Skeletal muscle tissue (tissue), 4 donors: Measurements from ENCODE around the gene CHAC2. TPM values are rescaled to one million over a fixed set of nuclear protein-coding genes. Genes with fewer than 3 reads are reported as not detected.
"Not testable (repeated sequence)": the region's sequence is repeated elsewhere in the genome, so short reads cannot be mapped to it uniquely, and the experiment has no call there.

Source experiments
- H3K27ac ChIP-seq: one replicate; pipeline ENCODE4 v1.7.0; 2013; ENCODE audit warnings: mild to moderate bottlenecking, low read depth, low read length, inconsistent platforms
- H3K27me3 ChIP-seq, 3 donors: one replicate each; pipeline ENCODE4 v1.7.0; 2013; ENCODE audit warnings: low read length in 3 of 3; ENCODE audit not compliant: control insufficient read depth in 3 of 3, insufficient read depth in 3 of 3
- H3K36me3 ChIP-seq, 3 donors: one replicate each; pipeline ENCODE4 v1.7.0; 2013; ENCODE audit warnings: low read length in 3 of 3; ENCODE audit not compliant: control insufficient read depth in 3 of 3, insufficient read depth in 3 of 3
- H3K4me1 ChIP-seq, 3 donors: one replicate each; pipeline ENCODE4 v1.7.0; 2013; ENCODE audit warnings: low read length in 3 of 3, mild to moderate bottlenecking in 3 of 3; ENCODE audit not compliant: control insufficient read depth in 3 of 3, insufficient read depth in 3 of 3
- H3K4me3 ChIP-seq, 3 donors: one replicate each; pipeline ENCODE4 v1.7.0; 2013; ENCODE audit warnings: low read length in 3 of 3
- H3K9ac ChIP-seq, 3 donors: one replicate each; pipeline ENCODE4 v1.7.0; 2013; ENCODE audit warnings: low read length in 3 of 3, mild to moderate bottlenecking in 3 of 3, moderate library complexity in 2 of 3, low read depth in 1 of 3
- H3K9me3 ChIP-seq, 3 donors: one replicate each; pipeline ENCODE4 v1.7.0; 2013; ENCODE audit warnings: low read length in 3 of 3; ENCODE audit not compliant: control insufficient read depth in 3 of 3
- total RNA-seq: library from RNA; depleted of rRNA; stranded (reverse); fragments of >200 nt; gene quantifications from one replicate; pipeline ENCODE4 v1.2.3, GENCODE V29; 2014
- donor health status: Osteomylitis.

The CHAC2 gene
- total RNA-seq, result 1.6 TPM

GRCh38 chr2:53767405-53768241, at the start of gene CHAC2:
CHAC2 (plus strand) TSS chr2:53767804; CDS start chr2:53767887, 83 bp downstream.
- Histone ChIP-seq H3K9me3 (no peaks in the 10 kb centered on the region), H3K4me3 (peak within 1 kb of the TSS; percentile 87 to 98 (median 88)), H3K36me3 (peaks cover 5 to 14% (median 5%) of the 10 kb centered on the region in 3 donors), H3K27ac (peak within 1 kb of the TSS; percentile 78), H3K9ac (peak within 1 kb of the TSS; percentile 77 to 97 (median 89)), H3K4me1 (peaks cover 0 to 8% (median 4%) of the 10 kb centered on the region in 3 donors), H3K27me3 (no peaks in the 10 kb centered on the region)

- H3K36me3 ChIP-seq, H3K4me3 ChIP-seq, H3K9me3 ChIP-seq, H3K27me3 ChIP-seq, H3K27ac ChIP-seq, H3K4me1 ChIP-seq, H3K9ac ChIP-seq: not testable (repeated sequence)
These were observed 46.7 kb upstream of the CHAC2 start for GRCh38 chr2:53720944-53721343.

- Histone ChIP-seq H3K27ac (no peak overlapping the region), H3K27me3 (no peaks in the 10 kb centered on the region), H3K9me3 (no peaks in the 10 kb centered on the region), H3K4me3 (no peak overlapping the region), H3K36me3 (peaks cover 0 to 8% (median 0%) of the 10 kb centered on the region in 3 donors), H3K9ac (no peak overlapping the region), H3K4me1 (no peaks in the 10 kb centered on the region)
These were observed 43.1 kb upstream of the CHAC2 start for GRCh38 chr2:53724536-53724935.

- no peaks in the 10 kb centered on the region for H3K27me3 ChIP-seq
- H3K9me3 ChIP-seq, result no peaks in the 10 kb centered on the region
- peaks cover 0 to 10% (median 4%) of the 10 kb centered on the region in 3 donors for H3K36me3 ChIP-seq
- no peak overlapping the region for H3K4me3 ChIP-seq
- H3K27ac ChIP-seq, result no peak overlapping the region
- H3K4me1 ChIP-seq, result no peaks in the 10 kb centered on the region
- H3K9ac ChIP-seq, result no peak overlapping the region
These were observed 41.9 kb upstream of the CHAC2 start for GRCh38 chr2:53725662-53726061.

- H3K36me3 ChIP-seq, result peaks cover 0 to 10% (median 4%) of the 10 kb centered on the region in 3 donors
- no peaks in the 10 kb centered on the region for H3K4me1 ChIP-seq
- no peak overlapping the region for H3K4me3 ChIP-seq
- H3K27ac ChIP-seq, result no peak overlapping the region
- H3K9me3 ChIP-seq, result no peaks in the 10 kb centered on the region
- H3K9ac ChIP-seq, result no peak overlapping the region
- H3K27me3 ChIP-seq, result no peaks in the 10 kb centered on the region
These were observed 39.7 kb upstream of the CHAC2 start for GRCh38 chr2:53727921-53728320.

- H3K36me3 ChIP-seq, result peaks cover 0 to 10% (median 4%) of the 10 kb centered on the region in 3 donors
These were observed 38.4 kb upstream of the CHAC2 start for GRCh38 chr2:53729143-53729762.

GRCh38 chr2:53737091-53737490, 30.5 kb upstream of the CHAC2 start:
- no peaks in the 10 kb centered on the region for H3K9me3 ChIP-seq
- no peak overlapping the region for H3K9ac ChIP-seq
- peaks cover 0 to 4% (median 4%) of the 10 kb centered on the region in 3 donors for H3K36me3 ChIP-seq
- no peaks in the 10 kb centered on the region for H3K4me1 ChIP-seq
- no peak overlapping the region for H3K27ac ChIP-seq
- no peaks in the 10 kb centered on the region for H3K27me3 ChIP-seq
- H3K4me3 ChIP-seq, result no peak overlapping the region

More at GRCh38 chr2:53729143-53729762, 38.4 kb upstream of the CHAC2 start:
- Histone ChIP-seq H3K27me3 (no peaks in the 10 kb centered on the region), H3K9ac (no peak overlapping the region), H3K4me1 (no peaks in the 10 kb centered on the region), H3K4me3 (no peak overlapping the region), H3K9me3 (no peaks in the 10 kb centered on the region), H3K27ac (no peak overlapping the region)

GRCh38 chr2:53739032-53739431, 28.6 kb upstream of the CHAC2 start:
- no peaks in the 10 kb centered on the region for H3K27me3 ChIP-seq
- H3K9ac ChIP-seq, result no peak overlapping the region
- H3K36me3 ChIP-seq, result peaks cover 0 to 4% (median 4%) of the 10 kb centered on the region in 3 donors
- no peak overlapping the region for H3K27ac ChIP-seq
- H3K9me3 ChIP-seq, result no peaks in the 10 kb centered on the region
- H3K4me1 ChIP-seq, result no peaks in the 10 kb centered on the region
- H3K4me3 ChIP-seq, result no peak overlapping the region

- H3K4me1 ChIP-seq, result no peaks in the 10 kb centered on the region
- no peak overlapping the region for H3K9ac ChIP-seq
- H3K4me3 ChIP-seq, result no peak overlapping the region
- peaks cover 0 to 4% (median 4%) of the 10 kb centered on the region in 3 donors for H3K36me3 ChIP-seq
- no peaks in the 10 kb centered on the region for H3K9me3 ChIP-seq
- no peak overlapping the region for H3K27ac ChIP-seq
- H3K27me3 ChIP-seq, result no peaks in the 10 kb centered on the region
These were observed 27.4 kb upstream of the CHAC2 start for GRCh38 chr2:53740170-53740569.
